Measurements from ENCODE around the gene CNOT1.

- TF ChIP-seq CTCF (IDR thresholded peaks at IDR 0.05), result no peak
- TF ChIP-seq POLR2A (IDR thresholded peaks at IDR 0.05), result no peak
Observed at GRCh38 chr16:58532414-58532813, 97.2 kb downstream of the CNOT1 start.

Measured in right lobe of liver (tissue), 4 donors.